Measurements from ENCODE around the gene CCDC85C. TPM values are rescaled to one million over a fixed set of nuclear protein-coding genes. Genes with fewer than 3 reads are reported as not detected.

CCDC85C gene
- total RNA-seq, 4 donors from 2014 or later = 0.88 to 56.3 (median 13.6) TPM

- TF ChIP-seq CTCF (IDR thresholded peaks at IDR 0.05) (no peak), POLR2A (IDR thresholded peaks at IDR 0.05) (no peak)
- Histone ChIP-seq H3K27me3 (no peaks in the 10 kb centered on the region), H3K9me3 (no peaks in the 10 kb centered on the region), H3K36me3 (no peaks in the 10 kb centered on the region), H3K4me3 (no peak overlapping the region), H3K4me1 (no peaks in the 10 kb centered on the region), H3K27ac (no peak overlapping the region)
- intact Hi-C loops (cut with DNase I; ENCODE audit: low total_unique reads) = no loop called here
- no peak for DNase-seq
Observed at GRCh38 chr14:99507860-99508640, 96.0 kb downstream of the CCDC85C start.

GRCh38 chr14:99506276-99506675, 97.7 kb downstream of the CCDC85C start:
- TF ChIP-seq CTCF (IDR thresholded peaks at IDR 0.05) (no peak), POLR2A (IDR thresholded peaks at IDR 0.05) (no peak)
- no peak overlapping the region for H3K27ac ChIP-seq
- intact Hi-C loops (cut with DNase I; ENCODE audit: low total_unique reads) = no loop called here
- no peak overlapping the region for H3K4me3 ChIP-seq
- no peak for DNase-seq
- no peaks in the 10 kb centered on the region for H3K36me3 ChIP-seq
- no peaks in the 10 kb centered on the region for H3K9me3 ChIP-seq
- H3K4me1 ChIP-seq = no peaks in the 10 kb centered on the region
- no peaks in the 10 kb centered on the region for H3K27me3 ChIP-seq

GRCh38 chr14:99505089-99505488, 98.9 kb downstream of the CCDC85C start:
- Histone ChIP-seq H3K4me3 (no peak overlapping the region), H3K27me3 (no peaks in the 10 kb centered on the region), H3K36me3 (no peaks in the 10 kb centered on the region), H3K27ac (no peak overlapping the region), H3K9me3 (no peaks in the 10 kb centered on the region), H3K4me1 (no peaks in the 10 kb centered on the region)
- intact Hi-C loops (cut with DNase I; ENCODE audit: low total_unique reads) = no loop called here
- TF ChIP-seq CTCF (IDR thresholded peaks at IDR 0.05) = no peak
- no peak for TF ChIP-seq POLR2A (IDR thresholded peaks at IDR 0.05)
- DNase-seq = no peak

GRCh38 chr14:99503848-99504453, 100.1 kb downstream of the CCDC85C start:
- Histone ChIP-seq H3K4me1 (no peaks in the 10 kb centered on the region), H3K27me3 (no peaks in the 10 kb centered on the region), H3K36me3 (no peaks in the 10 kb centered on the region), H3K27ac (no peak overlapping the region), H3K4me3 (no peak overlapping the region), H3K9me3 (no peaks in the 10 kb centered on the region)
- DNase-seq = no peak
- no peak for TF ChIP-seq POLR2A (IDR thresholded peaks at IDR 0.05)
- no peak for TF ChIP-seq CTCF (IDR thresholded peaks at IDR 0.05)
- intact Hi-C loops (cut with DNase I; ENCODE audit: low total_unique reads) = no loop called here

GRCh38 chr14:99502989-99503421, 101.0 kb downstream of the CCDC85C start:
- intact Hi-C loops (cut with DNase I; ENCODE audit: low total_unique reads) = no loop called here
- no peak for TF ChIP-seq CTCF (IDR thresholded peaks at IDR 0.05)
- H3K36me3 ChIP-seq = no peaks in the 10 kb centered on the region
- no peaks in the 10 kb centered on the region for H3K9me3 ChIP-seq
- no peak overlapping the region for H3K27ac ChIP-seq
- no peak overlapping the region for H3K4me3 ChIP-seq
- H3K4me1 ChIP-seq = no peaks in the 10 kb centered on the region
- no peaks in the 10 kb centered on the region for H3K27me3 ChIP-seq
- no peak for DNase-seq
